GM12864 (cell line): ENCODE measurements around the gene CRYBB2.
"Not testable (repeated sequence)": the region's sequence is repeated elsewhere in the genome, so short reads cannot be mapped to it uniquely, and the experiment has no call there.

Experiments used
- DNase-seq: peaks from one replicate; pipeline ENCODE4 v3.0.0-alpha.2; 2011; ENCODE audit warnings: low read depth
- H3K4me3 ChIP-seq: 2 replicates; pipeline ENCODE4 v1.5.1; 2011; ENCODE audit warnings: mild to moderate bottlenecking, low read depth, low read length, control low read depth
- CTCF ChIP-seq: IDR thresholded peaks from 2 replicates; pipeline ENCODE4 v1.5.1; 2011; ENCODE audit warnings: low read depth, mild to moderate bottlenecking, moderate library complexity, low read length, control low read depth, inconsistent platforms; ENCODE audit errors: missing control alignments

Gene CRYBB2

GRCh38 chr22:25235547-25236290, 16.3 kb downstream of the CRYBB2 start:
- peak; percentile 79 for TF ChIP-seq CTCF
- no peak overlapping the region for H3K4me3 ChIP-seq
- DNase-seq, result peak; percentile 57

- no peak overlapping the region for H3K4me3 ChIP-seq
- DNase-seq, result no peak
- no peak for TF ChIP-seq CTCF
Measured at GRCh38 chr22:25236417-25236816, 17.0 kb downstream of the CRYBB2 start.

GRCh38 chr22:25237503-25237902, 18.1 kb downstream of the CRYBB2 start:
- TF ChIP-seq CTCF, result no peak
- no peak for DNase-seq
- H3K4me3 ChIP-seq, result no peak overlapping the region

GRCh38 chr22:25238058-25238457, 18.6 kb downstream of the CRYBB2 start:
- DNase-seq, H3K4me3 ChIP-seq: not testable (repeated sequence)

- H3K4me3 ChIP-seq, DNase-seq: not testable (repeated sequence)
Measured at GRCh38 chr22:25255169-25255568, 35.7 kb downstream of the CRYBB2 start.

GRCh38 chr22:25267567-25267966, 48.1 kb downstream of the CRYBB2 start:
- H3K4me3 ChIP-seq, DNase-seq: not testable (repeated sequence)

- DNase-seq, H3K4me3 ChIP-seq: not testable (repeated sequence)
Measured at GRCh38 chr22:25268902-25269301, 49.5 kb downstream of the CRYBB2 start.

- not testable (repeated sequence) for DNase-seq, H3K4me3 ChIP-seq
Measured at GRCh38 chr22:25270061-25270460, 50.6 kb downstream of the CRYBB2 start.

GRCh38 chr22:25273231-25273630, 53.8 kb downstream of the CRYBB2 start:
- not testable (repeated sequence) for DNase-seq, H3K4me3 ChIP-seq

GRCh38 chr22:25273928-25274327, 54.5 kb downstream of the CRYBB2 start:
- not testable (repeated sequence) for H3K4me3 ChIP-seq, DNase-seq

GRCh38 chr22:25280118-25280517, 60.7 kb downstream of the CRYBB2 start:
- DNase-seq, H3K4me3 ChIP-seq: not testable (repeated sequence)
